GM21717 (cell line): ENCODE results near the gene SSPN.

ENCODE experiments used
- ATAC-seq: cut with Tn5 transposase; IDR thresholded peaks from one replicate; pipeline ENCODE4 v1.9.1; 2021; ENCODE audit warnings: mild to moderate bottlenecking, moderate library complexity; ENCODE audit not compliant: unreplicated experiment

The SSPN gene

GRCh38 chr12:26195250-26195640 lies at the start of gene SSPN:
TSS of gene SSPN (plus strand) at chr12:26195573. CDS start at chr12:26195673, 100 bp downstream.
- ATAC-seq: peak; percentile 40

GRCh38 chr12:26148291-26148690 lies 47.1 kb upstream of the SSPN start:
- no peak for ATAC-seq

- no peak for ATAC-seq
These were observed 45.3 kb upstream of the SSPN start for GRCh38 chr12:26149968-26150500.

- no peak for ATAC-seq
These were observed 44.5 kb upstream of the SSPN start for GRCh38 chr12:26150736-26151450.

GRCh38 chr12:26152507-26153102 lies 42.8 kb upstream of the SSPN start:
- no peak for ATAC-seq

GRCh38 chr12:26153421-26154154 lies 41.8 kb upstream of the SSPN start:
- no peak for ATAC-seq

- peak; percentile 88 for ATAC-seq
These were observed 39.0 kb upstream of the SSPN start for GRCh38 chr12:26156201-26156871.

GRCh38 chr12:26157001-26157400 lies 38.4 kb upstream of the SSPN start:
- ATAC-seq: no peak

- peak; percentile 29 for ATAC-seq
These were observed 37.2 kb upstream of the SSPN start for GRCh38 chr12:26158078-26158764.

- no peak for ATAC-seq
These were observed 33.2 kb upstream of the SSPN start for GRCh38 chr12:26162174-26162573.

- ATAC-seq: peak; percentile 55
These were observed 32.5 kb upstream of the SSPN start for GRCh38 chr12:26162905-26163304.

GRCh38 chr12:26164118-26164517 lies 31.3 kb upstream of the SSPN start:
- ATAC-seq: no peak

- no peak for ATAC-seq
These were observed 23.4 kb upstream of the SSPN start for GRCh38 chr12:26172013-26172412.

- no peak for ATAC-seq
These were observed 22.8 kb upstream of the SSPN start for GRCh38 chr12:26172539-26172938.

GRCh38 chr12:26172946-26173552 lies 22.3 kb upstream of the SSPN start:
- no peak for ATAC-seq

- no peak for ATAC-seq
These were observed 18.6 kb upstream of the SSPN start for GRCh38 chr12:26176725-26177124.

GRCh38 chr12:26177283-26177682 lies 18.1 kb upstream of the SSPN start:
- no peak for ATAC-seq

- ATAC-seq: no peak
These were observed 15.5 kb upstream of the SSPN start for GRCh38 chr12:26179826-26180225.

- ATAC-seq: no peak
These were observed 13.0 kb upstream of the SSPN start for GRCh38 chr12:26182377-26182776.
